HG03432 (cell line): Measurements from ENCODE around the gene CRHR1.
"Not testable (repeated sequence)": the region's sequence is repeated elsewhere in the genome, so short reads cannot be mapped to it uniquely, and the experiment has no call there.

Experiments
- ATAC-seq: cut with Tn5 transposase; IDR thresholded peaks from one replicate; pipeline ENCODE4 v1.9.1; 2021; ENCODE audit warnings: mild to moderate bottlenecking, moderate library complexity; ENCODE audit not compliant: unreplicated experiment

The CRHR1 gene

DNA sequence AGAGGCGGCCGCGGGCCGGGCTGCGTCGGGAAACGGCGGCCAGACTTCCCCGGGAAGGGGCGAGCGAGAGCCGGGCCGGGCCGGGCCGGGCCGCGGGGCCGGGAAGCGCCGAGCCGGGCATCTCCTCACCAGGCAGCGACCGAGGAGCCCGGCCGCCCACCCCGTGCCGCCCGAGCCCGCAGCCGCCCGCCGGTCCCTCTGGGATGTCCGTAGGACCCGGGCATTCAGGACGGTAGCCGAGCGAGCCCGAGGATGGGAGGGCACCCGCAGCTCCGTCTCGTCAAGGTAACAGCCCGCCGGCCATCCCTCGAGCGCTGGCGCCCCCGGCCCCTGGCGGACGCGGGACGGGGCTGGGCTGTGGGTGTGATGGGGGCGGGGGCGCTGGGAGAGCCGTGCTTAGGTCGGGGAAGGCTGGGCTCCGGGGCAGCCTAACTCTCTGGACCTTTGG is at the start of gene CRHR1:
Gene CRHR1, plus strand, starts transcription at position 28 of the 448 bp plus-strand sequence. Its CDS starts 225 bp downstream, at position 253.
- ATAC-seq: no peak

DNA sequence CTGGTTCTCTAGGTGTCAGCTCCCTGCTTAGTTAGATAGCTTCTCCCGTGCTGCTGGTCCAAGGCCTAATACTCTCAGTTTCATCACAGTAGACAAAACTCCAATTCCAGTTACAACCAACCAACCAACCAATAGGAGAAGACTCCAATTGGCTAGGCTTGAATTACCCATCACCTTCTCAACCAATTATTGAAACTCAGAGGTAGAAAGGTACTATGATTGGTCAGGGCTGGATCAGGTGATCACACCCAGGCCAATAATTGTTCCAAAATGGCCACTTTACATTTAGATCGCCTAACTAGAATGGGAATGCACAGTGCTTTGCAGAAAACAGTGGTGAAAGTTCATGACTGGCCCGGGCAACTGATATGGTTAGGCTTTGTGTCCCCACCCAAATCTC is 49.5 kb upstream of the CRHR1 start:
- no peak for ATAC-seq

DNA sequence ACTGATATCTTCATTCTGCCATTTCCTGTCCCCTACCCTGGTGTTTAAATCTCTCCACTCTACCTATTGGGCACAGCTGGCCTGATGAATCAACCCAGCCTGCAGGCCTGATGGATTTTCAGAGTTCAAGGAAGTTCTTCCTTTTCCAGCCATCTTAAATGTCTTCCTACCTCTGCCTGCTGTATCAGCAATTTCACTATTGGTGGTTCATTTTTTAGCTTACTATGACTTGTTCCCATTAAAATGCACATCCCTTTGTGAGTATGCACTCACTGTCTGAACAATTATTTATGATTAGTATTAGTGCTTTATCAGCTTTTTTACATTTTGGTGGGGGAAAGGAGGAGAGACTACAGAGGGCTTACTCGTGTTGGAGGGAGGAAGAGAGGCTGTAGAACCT is 48.6 kb upstream of the CRHR1 start:
- ATAC-seq: no peak

DNA sequence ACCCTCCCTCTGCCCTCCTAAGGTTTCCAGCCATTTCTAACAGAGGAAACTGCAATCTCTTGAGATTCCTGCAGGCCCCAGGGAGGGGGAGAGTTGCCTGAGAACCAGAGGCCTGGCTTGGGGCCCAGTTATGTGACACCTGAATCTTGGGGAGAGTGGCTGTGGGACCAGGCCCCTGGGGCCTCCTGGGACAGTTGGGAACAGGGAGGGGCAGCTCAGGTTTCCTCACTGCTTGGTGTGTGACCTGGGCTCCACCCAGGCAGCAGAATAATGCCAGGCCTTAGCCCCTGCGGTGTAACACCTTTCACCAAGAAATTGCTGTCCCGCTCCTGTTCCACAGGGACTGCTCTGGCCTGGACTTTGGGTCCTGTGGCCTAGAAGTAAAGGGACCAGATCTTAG is 44.3 kb upstream of the CRHR1 start:
- no peak for ATAC-seq

DNA sequence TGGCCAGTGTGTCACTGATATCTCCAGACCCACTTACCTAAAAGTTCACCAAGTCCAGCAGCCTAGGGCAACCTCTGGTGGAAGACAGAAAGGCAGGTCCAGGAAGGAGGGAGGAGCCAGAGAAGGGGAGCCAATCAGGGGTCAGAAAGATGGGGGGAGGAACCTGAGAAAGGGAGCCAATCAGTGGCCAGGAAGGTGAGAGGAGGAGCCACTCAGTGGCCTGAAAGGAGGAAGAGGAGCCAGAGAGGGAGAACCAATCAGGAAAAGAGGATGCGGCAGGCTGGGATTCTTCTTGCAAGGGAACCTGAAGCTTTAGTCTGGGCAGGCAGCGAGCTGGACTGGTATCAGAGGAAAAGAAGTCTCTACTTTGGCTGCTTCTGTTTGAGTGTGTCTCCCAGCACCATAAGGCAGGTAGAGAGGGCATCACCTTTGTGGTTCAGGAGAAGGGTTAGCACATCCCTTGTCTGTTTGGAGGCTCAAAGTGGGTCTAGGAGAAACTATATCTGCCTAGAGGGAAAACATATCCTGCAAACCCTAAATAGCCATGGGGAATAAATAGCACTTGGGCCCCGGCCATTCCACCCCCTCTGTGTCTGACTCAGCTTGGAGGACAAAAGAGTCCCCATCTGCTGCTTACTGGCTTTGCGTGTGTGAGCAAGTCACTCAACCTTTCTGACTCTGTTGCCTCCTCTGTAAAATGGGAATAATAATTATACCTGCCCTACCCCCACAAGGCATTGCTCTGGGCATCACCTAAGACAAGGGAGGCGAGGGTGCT is 43.4 kb upstream of the CRHR1 start:
- ATAC-seq: no peak

DNA sequence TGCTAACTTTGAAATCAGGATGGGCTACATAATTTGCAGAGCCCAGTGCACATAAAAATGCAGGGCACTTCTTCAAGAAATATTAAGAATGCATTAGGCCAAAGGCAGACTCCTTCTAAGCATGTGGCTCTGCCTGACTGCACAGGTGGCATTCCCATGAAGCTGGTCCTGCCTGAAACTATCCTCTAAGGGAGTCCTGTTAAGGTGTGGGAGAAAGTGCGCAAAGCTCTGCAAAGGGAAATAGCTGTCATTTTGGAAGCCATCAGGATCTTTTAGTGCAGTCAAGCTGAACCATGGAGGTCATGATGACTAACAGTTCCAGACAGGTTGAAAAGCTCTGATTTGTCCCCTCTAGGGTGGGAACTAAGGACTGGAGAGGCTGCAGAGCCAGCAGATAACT is 41.9 kb upstream of the CRHR1 start:
- no peak for ATAC-seq

DNA sequence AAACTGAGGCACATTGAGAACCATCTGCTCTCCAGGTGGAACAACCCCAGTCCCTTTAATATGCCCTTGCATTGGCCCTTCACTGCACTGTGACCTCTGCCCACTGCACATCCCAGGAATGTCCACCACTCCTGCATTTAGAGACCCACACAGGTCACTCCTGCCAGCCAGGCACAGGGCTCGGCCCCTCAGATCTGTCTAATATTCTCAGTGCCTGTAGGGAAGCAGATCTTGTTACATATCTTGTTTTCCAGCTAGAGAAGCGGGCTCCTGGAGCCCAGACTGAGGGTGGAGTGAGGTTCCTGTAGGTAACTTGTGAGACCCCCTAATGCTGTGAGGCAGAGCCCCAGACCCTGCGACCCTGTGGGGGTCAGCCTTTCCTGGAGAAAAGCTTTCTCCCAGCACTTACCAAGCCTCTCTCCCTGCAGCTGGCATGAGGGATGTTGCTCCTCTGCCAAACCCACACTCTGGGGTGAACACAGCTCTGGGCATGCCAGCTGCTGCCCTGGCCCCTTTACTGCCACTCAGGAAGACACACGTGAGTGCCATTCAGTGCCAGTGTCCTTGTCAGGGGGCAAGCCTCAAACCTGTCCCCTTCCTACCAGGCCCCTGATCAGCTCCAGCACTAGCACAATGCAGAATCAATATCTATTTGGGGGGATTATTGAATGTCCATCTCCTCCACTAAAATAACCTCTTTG is 40.3 kb upstream of the CRHR1 start:
- no peak for ATAC-seq

DNA sequence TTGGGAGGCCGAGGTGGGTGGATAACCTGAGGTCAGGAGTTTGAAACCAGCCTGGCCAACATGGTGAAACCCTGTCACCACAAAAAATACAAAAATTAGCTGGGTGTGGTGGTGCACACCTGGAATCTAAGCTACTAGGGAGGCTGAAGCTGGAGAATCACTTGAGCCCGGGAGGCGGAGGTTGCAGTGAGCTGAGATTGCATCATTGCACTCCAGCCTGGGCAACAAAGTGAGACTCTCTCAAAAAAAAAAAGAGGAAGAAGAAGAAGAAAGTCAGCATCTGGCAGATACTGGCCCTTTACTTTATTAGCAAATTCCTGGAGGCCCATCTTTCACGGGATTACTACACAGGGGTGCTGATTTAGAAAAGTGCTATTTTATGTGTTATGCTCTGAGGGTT is 39.3 kb upstream of the CRHR1 start:
- ATAC-seq: not testable (repeated sequence)

DNA sequence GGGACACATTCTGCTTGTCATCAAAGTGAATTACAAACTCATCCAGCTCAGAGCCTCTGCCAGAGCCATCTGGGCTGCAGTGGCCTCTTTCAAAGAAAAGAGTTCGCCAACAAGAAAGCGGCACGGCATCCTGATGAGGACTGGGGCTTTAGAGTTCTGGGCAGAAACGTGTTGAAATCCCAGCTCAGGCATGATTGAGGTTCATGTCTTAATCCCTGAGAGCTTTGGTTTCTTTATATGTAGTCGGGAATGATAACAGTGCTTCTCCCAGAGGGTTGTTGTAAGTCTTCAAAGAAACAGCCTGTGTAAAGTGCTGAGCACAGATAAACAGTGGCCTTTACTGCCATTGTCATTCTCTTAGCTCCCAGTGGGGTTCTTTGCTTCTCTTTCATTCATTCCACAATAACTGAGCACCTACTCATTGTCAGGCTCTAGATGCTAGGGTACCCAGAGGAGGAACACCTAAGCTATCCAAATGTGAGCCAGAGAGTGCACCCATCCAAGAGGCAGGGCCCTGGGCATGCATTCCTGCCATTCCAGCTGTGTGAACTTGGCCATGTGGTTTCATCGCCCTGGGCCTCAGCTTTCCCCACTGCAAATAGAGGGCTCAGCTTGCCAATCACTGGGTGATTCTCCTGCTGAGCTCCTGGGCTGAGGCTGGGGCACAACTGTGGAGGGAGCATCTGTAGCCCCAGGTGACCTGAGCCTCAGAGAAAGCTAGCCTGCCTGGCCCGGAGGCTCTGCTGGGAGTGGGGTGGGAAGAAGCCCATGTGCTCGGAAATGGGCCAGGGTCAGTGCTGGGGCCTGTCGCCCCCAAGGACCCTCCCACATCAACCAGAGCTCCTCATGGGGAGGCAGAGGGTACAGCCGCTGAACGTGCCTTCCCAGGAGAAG is 38.3 kb upstream of the CRHR1 start:
- ATAC-seq: no peak

DNA sequence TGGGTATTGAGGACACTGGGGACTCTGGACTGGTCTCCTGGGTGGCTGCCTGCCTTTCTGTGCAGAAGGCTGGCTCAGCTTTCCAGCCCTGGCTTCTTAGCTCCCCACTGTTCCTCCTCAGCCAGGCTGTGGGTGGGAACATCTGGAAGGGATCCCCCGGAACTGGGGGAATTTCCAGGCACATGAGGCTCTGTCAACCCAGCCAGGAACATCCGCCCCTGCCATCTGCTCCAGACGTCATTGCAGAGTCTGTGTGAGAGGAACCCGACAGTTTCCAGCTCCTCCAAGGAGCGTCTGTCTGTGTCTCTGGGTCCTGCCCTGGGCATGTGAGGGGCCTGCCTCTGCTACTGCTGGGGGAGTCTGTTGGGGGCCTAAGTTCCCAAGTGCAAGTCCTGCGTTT is 36.2 kb upstream of the CRHR1 start:
- no peak for ATAC-seq

DNA sequence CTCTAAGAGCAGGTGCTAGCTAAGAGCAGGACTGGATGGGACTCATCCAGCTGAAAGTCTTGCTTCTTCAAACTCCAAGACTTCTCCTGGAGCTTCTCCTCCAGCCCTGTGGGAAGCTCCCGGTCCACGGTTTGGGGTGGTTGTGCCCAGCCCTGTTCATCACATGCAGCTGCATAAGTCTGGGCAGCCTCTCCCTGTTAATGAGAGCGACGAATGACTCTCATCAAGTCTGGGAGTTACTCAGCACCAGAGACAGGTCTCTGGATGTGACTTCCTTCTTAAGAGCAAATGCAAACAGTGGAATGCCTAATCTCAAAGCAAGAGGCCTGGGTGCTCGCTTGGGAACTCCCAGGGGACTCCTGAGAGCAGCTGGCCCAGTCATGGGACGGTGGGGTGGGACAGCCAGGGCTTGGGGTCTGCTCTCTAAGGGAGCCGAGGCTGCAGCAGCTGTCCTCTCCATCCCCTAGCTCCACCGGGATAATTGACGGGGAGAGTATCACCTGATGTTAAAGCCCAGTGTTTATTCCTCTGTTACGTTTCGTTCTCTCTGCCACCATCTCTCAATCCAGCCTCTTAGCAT is 35.3 kb upstream of the CRHR1 start:
- ATAC-seq: no peak

DNA sequence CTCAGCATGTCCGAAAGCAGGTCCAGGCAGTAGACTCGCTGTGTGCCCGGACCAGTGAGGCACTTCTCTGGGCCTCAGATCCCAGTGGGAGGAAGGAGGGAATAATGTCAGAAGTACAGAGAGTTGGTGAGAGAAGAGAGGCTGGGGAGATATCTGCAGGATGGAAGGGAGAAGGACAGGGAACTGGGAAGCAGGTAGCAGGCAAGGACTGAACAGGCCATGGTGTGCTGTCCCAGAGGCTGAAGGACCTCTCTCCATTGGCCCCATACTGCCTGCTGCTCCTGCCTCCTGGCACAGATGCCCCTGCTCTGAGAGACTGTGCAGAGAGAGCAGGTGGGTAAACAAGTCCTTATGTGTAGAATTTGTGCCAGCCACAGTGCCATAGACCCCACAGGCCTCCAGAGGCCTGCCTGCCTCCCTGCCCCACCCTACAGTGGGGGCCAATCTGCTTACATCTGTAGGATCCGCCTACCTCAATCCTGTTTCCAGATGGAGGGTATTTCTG is 34.2 kb upstream of the CRHR1 start:
- ATAC-seq: no peak

DNA sequence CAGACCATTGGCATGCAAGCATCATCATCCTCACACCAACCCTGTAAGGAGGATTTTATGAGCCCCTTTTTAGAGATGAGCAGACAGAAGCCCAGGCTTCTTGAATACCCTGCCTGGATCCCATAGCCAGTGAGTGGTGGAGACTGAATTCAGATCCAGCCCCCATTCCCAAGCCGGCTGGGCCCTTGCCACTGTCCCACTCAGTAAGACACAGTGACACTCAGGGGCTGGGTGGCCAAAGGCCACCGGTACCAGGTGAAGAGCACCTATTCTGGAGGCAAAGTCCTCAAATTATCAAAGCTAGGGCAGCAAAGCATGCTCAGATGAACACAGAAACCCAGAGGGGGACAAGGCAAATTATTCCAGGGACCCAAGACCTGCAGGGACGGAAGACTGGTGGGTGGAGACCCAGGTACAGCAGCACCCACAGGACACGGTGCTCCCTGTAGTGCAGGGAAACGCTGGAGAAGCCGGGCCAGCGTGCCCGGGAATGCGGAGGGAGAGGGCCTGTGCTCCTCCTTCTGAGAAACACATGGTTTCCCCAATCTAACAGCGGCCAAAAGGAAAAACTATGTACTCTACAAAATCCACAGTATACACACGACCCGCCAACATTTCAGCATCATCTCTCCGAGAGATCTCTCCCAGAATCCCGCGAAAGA is 33.2 kb upstream of the CRHR1 start:
- ATAC-seq: no peak

DNA sequence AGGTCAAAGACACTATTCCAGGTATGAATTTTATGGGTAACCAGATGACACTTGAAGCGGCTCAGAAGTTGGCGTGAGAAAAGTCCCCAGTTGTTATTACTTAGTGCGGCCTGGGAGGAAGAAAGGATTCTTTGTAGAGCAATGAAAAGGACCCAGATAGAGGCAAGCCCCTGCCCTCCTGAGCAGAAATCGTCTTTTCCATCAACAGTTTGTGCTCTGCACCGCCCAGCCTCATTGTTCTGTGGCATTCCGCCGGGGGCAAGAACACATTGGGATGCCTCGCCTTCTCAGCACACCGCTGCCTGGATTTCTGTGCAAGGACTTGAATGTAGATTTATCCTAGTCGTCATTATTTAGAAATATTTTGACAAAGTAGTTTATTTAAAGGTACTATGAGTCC is 32.7 kb upstream of the CRHR1 start:
- ATAC-seq: no peak

DNA sequence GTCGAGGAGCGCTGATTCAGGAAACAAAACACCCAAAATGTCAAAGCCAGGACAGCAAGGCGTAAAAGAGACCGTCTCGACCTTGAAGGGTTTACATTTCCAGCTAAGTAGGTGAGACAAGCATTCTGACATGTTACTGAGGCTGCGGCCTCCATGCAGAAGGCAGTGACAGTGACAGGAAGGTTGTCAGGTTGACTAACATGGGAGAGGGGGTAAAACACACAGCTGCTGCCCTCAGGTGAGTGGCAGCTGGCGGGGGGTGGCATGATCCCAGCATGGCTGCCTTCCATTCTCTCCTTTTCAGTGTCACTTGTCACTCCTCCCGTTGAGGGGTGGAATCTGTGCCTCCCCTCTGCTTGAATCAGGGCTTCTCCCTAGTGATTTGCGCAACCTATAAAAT is 31.9 kb upstream of the CRHR1 start:
- ATAC-seq: no peak

DNA sequence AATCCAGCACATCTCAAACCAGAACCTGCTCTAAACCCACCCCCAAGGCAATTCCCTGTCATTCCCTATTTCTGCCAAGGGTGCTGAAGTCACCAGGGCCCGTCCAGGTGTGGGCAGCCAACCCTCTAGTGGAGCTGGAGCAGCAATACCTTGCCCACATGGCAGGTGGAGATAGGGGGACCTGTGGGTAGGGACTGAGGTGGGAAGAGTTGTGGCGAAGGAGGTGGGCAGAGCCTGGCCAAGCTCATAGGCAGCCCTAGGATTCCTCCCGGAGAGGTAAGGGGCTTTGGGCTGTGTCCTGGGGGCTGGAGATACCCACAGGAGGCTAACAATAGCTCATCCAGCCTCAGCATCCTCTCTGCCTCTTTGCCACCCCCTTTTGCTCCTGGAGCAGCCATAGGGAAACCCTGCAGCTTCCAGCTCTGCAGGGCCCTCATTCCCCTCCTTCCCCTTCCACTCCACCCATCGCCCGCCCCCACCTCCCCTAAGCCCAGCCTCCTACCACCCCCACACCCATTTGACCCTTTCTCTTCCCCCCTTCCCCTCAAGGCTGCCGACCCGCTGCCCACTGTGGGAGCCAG is 30.4 kb upstream of the CRHR1 start:
- ATAC-seq: no peak

DNA sequence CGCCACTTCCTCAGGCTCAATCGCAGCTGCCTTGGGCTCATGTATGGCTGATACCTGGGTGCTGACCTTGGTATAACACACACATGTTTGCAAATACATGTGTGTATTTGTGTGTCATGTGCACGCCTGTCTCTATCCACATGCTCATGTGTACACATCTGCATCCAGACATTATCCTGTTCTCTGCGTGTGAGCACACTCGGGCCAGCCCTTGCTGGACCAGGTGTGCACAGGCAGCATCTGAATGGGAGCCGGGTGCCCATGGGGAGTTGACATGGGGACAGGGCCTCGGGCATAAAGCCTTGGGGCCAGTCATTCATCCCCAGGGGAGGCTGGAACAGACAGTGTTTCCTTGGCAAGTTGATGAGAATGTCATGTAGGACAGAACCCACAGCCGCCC is 29.1 kb upstream of the CRHR1 start:
- ATAC-seq: no peak

DNA sequence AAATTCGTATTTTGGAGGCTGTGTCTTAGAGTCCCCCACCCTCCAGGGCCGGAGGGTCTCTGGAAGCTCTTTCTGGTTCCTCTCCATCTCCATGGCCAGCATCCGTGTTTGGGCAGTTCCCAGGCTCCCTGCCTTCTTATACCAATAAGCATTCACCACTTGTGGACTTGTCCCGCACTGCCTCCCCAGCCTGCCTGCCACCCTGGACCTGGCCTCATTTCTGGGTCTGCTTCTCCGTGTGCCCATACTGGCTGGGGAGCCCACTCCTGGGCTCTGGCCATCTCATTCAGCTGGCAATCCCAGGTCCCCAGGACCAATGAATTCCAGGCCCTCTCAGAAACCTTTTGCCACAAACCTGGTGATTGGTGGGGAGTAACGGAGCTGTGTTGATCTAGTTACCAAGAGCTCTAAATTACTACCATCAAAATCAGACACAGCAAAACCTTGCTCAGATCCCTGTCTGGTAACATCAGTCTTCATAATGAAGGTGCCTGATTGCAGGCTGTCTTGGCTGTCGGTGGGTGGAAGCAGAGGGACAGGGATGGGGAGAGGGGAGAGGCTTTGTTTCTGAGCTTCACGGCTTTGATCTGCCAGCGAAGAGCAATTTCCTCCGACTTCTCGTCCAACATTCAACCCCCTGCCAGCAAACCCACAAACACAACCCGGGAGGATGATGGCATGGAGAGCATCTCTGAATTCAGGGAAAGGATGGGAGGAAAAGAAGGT is 27.7 kb upstream of the CRHR1 start:
- no peak for ATAC-seq

DNA sequence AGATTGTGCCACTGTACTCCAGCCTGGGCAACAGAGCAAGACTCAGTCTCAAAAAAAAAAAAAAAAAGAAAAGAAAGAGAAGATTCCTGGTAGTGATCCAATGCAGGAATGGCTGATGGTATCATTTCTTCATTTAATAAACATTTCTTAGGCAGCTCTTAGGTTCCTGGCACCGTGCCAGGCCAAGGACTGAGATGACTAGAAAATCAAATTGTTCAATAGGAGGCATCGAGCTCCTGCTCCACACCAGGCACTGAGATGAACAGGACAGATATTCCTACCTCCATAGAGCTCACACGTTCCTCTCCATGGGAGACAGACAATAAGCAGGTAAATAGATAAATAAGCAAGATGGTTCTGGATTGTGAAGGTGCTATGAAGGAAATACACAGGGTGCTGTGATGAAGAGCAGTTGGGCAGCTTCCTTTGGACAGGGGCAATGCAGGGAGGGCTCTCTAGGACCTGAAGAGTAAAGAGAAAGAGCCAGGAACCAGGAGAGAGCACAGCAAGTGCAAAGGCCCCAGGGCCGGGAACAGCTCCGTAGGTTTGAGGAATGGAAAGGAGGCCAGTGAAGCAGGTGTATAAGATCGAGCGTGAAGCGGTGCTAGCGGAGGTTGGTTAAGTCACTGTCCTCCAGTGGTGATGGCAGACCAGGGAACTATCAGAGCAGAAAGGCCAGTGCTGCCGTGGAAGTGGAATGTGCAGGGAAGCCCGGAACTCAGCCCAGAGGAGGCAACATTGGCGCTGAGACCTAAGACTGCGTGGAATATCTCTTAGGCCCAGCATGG is 26.5 kb upstream of the CRHR1 start:
- ATAC-seq: no peak
